ENCODE data around the gene LUC7L2. TPM values are rescaled to one million over a fixed set of nuclear protein-coding genes. Genes with fewer than 3 reads are reported as not detected.

LUC7L2 gene
- total RNA-seq, 1 experiment from 2014 or later = 81.2 TPM

- peak overlapping the region in 1 of 3 experiments; percentile 91; a peak in 1 of 7 replicates for H3K27ac Mint-ChIP-seq
- WGBS (ENCODE audit: extremely low coverage, insufficient read length, low lambda C conversion rate) = no CpG with 5 or more reads among the region's 20 CpGs
Observed at GRCh38 chr7:139446051-139446890, 86.6 kb downstream of the LUC7L2 start.

More at GRCh38 chr7:139446051-139446890, 86.6 kb downstream of the LUC7L2 start:
- Histone ChIP-seq H3K27me3 (ENCODE audit: insufficient read depth, low read length) (no peaks in the 10 kb centered on the region), H2AFZ (ENCODE audit: low read length) (no peak overlapping the region), H2BK20ac (ENCODE audit: low read depth, low read length, poor library complexity, severe bottlenecking) (no peak overlapping the region), H3K4ac (ENCODE audit: low read depth, low read length) (no peak overlapping the region), H3K18ac (ENCODE audit: insufficient read length, low read depth, low read length) (no peak overlapping the region), H4K8ac (replicated peaks; ENCODE audit: insufficient read length, low read depth, low read length) (no peak overlapping the region), H3K9me3 (ENCODE audit: control insufficient read depth, low read depth, low read length) (no peaks in the 10 kb centered on the region), H4K91ac (ENCODE audit: insufficient read length, low read depth, low read length) (no peak overlapping the region), H3K4me1 (ENCODE audit: insufficient read depth, low read length) (no peaks in the 10 kb centered on the region), H3K9ac (ENCODE audit: extremely low read depth, insufficient read length, low read length) (no peak overlapping the region), H3K27ac (ENCODE audit: insufficient read length, low read depth, low read length) (no peak overlapping the region), H3K4me2 (ENCODE audit: insufficient read depth, insufficient read length, low read length) (no peak overlapping the region), H3T11ph (ENCODE audit: low read length) (no peak overlapping the region), H3K79me2 (ENCODE audit: insufficient read depth, low read length) (no peaks in the 10 kb centered on the region), H2AK5ac (ENCODE audit: insufficient read length, low read length) (no peak overlapping the region), H2BK120ac (ENCODE audit: low read depth, low read length, poor library complexity, severe bottlenecking) (no peak overlapping the region), H3K14ac (ENCODE audit: insufficient read depth, low read length) (no peak overlapping the region; the same call in 1 of the 2 replicates), H3K79me1 (ENCODE audit: insufficient read depth, low read depth, low read length, poor library complexity, severe bottlenecking) (no peaks in the 10 kb centered on the region), H3K23ac (ENCODE audit: insufficient read length, low read depth, low read length) (no peak overlapping the region), H4K5ac (ENCODE audit: insufficient read length, low read depth, low read length) (no peak overlapping the region), H4K20me1 (ENCODE audit: control insufficient read depth, insufficient read depth, insufficient read length) (no peaks in the 10 kb centered on the region), H2BK12ac (ENCODE audit: insufficient read length, low read depth, low read length) (no peak overlapping the region), H3K23me2 (ENCODE audit: insufficient read length, low read depth, low read length, poor library complexity, severe bottlenecking) (no peaks in the 10 kb centered on the region), H3K56ac (ENCODE audit: insufficient read length, low read depth, low read length) (no peak overlapping the region), H2BK15ac (ENCODE audit: low read depth, low read length) (no peak overlapping the region), H2BK5ac (ENCODE audit: insufficient read length, low read length) (no peak overlapping the region)
- H3K9me3 Mint-ChIP-seq = no peaks in the 10 kb centered on the region; a peak in 1 of 5 replicates
- H3K27me3 Mint-ChIP-seq (ENCODE audit: low read depth) = no peaks in the 10 kb centered on the region; the same call in 1 of the 2 replicates
- no peak for TF ChIP-seq CTCF (conservative IDR thresholded peaks at IDR 0.05)
- DNase-seq = no peak
- no peaks in the 10 kb centered on the region for H3K4me1 Mint-ChIP-seq
- no peaks in the 10 kb centered on the region for H3K36me3 Mint-ChIP-seq (ENCODE audit: insufficient read depth in 1 of 3, low read depth in 3 of 3)
- no peak overlapping the region for H3K4me3 Mint-ChIP-seq
